Tibial nerve (tissue), 4 donors: ENCODE results near the gene RAB5B. TPM values are rescaled to one million over a fixed set of nuclear protein-coding genes. Genes with fewer than 3 reads are reported as not detected.

Experiments used
- DNase-seq, 2 donors: peaks; one replicate each; pipeline ENCODE4 v3.0.0-alpha.2; 2019; ENCODE audit warnings: low spot score in 2 of 2
- H3K27ac ChIP-seq, 4 donors: fragments of 200-600 bp; sonication (generic) in 3 of 4; one replicate each; pipeline ENCODE4 v1.5.1; 2017 to 2019; ENCODE audit warnings: mild to moderate bottlenecking in 1 of 4
- H3K27me3 ChIP-seq, 2 donors: fragments of 200-600 bp; sonication (generic) in 1 of 2; one replicate each; pipeline versions ENCODE4 v1.5.1 to v1.6.0; 2017 to 2019
- H3K36me3 ChIP-seq, 3 donors: fragments of 200-600 bp; sonication (generic); one replicate each; pipeline ENCODE4 v1.5.1; 2018 to 2019
- H3K4me1 ChIP-seq, 4 donors: fragments of 200-600 bp; sonication (generic) in 3 of 4; one replicate each; pipeline ENCODE4 v1.5.1; 2017 to 2019
- H3K4me3 ChIP-seq, 4 donors: fragments of 200-600 bp; sonication (generic) in 3 of 4; one replicate each; pipeline ENCODE4 v1.5.1; 2017 to 2019; ENCODE audit warnings: mild to moderate bottlenecking in 1 of 4, moderate library complexity in 1 of 4
- H3K9me3 ChIP-seq, 4 donors: fragments of 200-600 bp; sonication (generic) in 3 of 4; one replicate each; pipeline ENCODE4 v1.5.1; 2017 to 2019
- CTCF ChIP-seq, 5 experiments: fragments of 200-600 bp in 3 of 5; fragments of 450-650 bp in 2 of 5; sonication (generic) in 3 of 5; IDR thresholded peaks; one replicate each; pipeline ENCODE4 v1.5.1; 2016 to 2019; ENCODE audit warnings: antibody characterized with exemption in 5 of 5, mild to moderate bottlenecking in 3 of 5, moderate library complexity in 2 of 5
- EP300 ChIP-seq, 2 donors: sonication (generic); formaldehyde crosslinking; IDR thresholded peaks; one replicate each; pipeline ENCODE4 v1.6.1; 2017; ENCODE audit warnings: antibody characterized with exemption in 2 of 2, mild to moderate bottlenecking in 1 of 2
- POLR2A ChIP-seq, 2 donors: fragments of 450-650 bp; IDR thresholded peaks; one replicate each; pipeline ENCODE4 v1.6.1; 2017; ENCODE audit warnings: antibody characterized with exemption in 2 of 2, mild to moderate bottlenecking in 2 of 2, moderate library complexity in 2 of 2
- WGBS, 2 donors: methylation state at CpG; one replicate each; pipeline ENCODE4 v1.1.5; 2018; 5-methylcytosine and 5-hydroxymethylcytosine counted together
- total RNA-seq, 4 donors: library from RNA; depleted of rRNA; stranded (reverse); fragments of >200 nt; gene quantifications; one replicate each; pipeline ENCODE4 v1.1.0, GENCODE V29; 2016

Gene RAB5B
- total RNA-seq, 4 donors from 2014 or later = 71.7 to 111 (median 83.0) TPM

- TF ChIP-seq POLR2A (IDR thresholded peaks at IDR 0.05) (peak in 1 of 2 donors; percentile 24), EP300 (IDR thresholded peaks at IDR 0.05) (peak in 1 of 2 donors; percentile 31), CTCF (IDR thresholded peaks at IDR 0.05) (peak in 2 of 5 experiments; percentile 6 to 24)
- H3K4me1 ChIP-seq = peaks cover 0 to 56% (median 27%) of the 10 kb centered on the region in 4 donors
- no peak for DNase-seq
- no peaks in the 10 kb centered on the region for H3K9me3 ChIP-seq
- peak overlapping the region; percentile 22 to 83 (median 57) for H3K27ac ChIP-seq
- peak overlapping the region; percentile 6 to 45 (median 16) for H3K4me3 ChIP-seq
- peaks cover 0 to 18% (median 4%) of the 10 kb centered on the region in 3 donors for H3K36me3 ChIP-seq
- H3K27me3 ChIP-seq = no peaks in the 10 kb centered on the region
- 28 to 46% methylated on average over 26 of the region's 26 CpGs for WGBS, 2 donors
These were observed 38.1 kb upstream of the RAB5B start for GRCh38 chr12:55935738-55936151.

- no peak for DNase-seq
- 92 to 97% methylated on average over 2 of the region's 2 CpGs for WGBS, 2 donors
- Histone ChIP-seq H3K36me3 (peaks cover 0 to 39% (median 4%) of the 10 kb centered on the region in 3 donors), H3K27ac (no peak overlapping the region), H3K9me3 (no peaks in the 10 kb centered on the region), H3K4me3 (no peak overlapping the region), H3K27me3 (no peaks in the 10 kb centered on the region), H3K4me1 (peaks cover 0 to 39% (median 16%) of the 10 kb centered on the region in 4 donors)
- TF ChIP-seq POLR2A (IDR thresholded peaks at IDR 0.05) (no peak), EP300 (IDR thresholded peaks at IDR 0.05) (no peak), CTCF (IDR thresholded peaks at IDR 0.05) (no peak)
These were observed 35.9 kb upstream of the RAB5B start for GRCh38 chr12:55937981-55938380.

- peak overlapping the region in 1 of 4 donors; percentile 74 for H3K27ac ChIP-seq
- H3K9me3 ChIP-seq = no peaks in the 10 kb centered on the region
- 93 to 95% methylated on average over 7 to 8 of the region's 8 CpGs for WGBS, 2 donors
- TF ChIP-seq CTCF (IDR thresholded peaks at IDR 0.05) (no peak), POLR2A (IDR thresholded peaks at IDR 0.05) (no peak), EP300 (IDR thresholded peaks at IDR 0.05) (no peak)
- peaks cover 0 to 29% (median 9%) of the 10 kb centered on the region in 4 donors for H3K4me1 ChIP-seq
- peaks cover 0 to 49% (median 4%) of the 10 kb centered on the region in 3 donors for H3K36me3 ChIP-seq
- DNase-seq = no peak
- no peak overlapping the region for H3K4me3 ChIP-seq
- H3K27me3 ChIP-seq = no peaks in the 10 kb centered on the region
These were observed 34.9 kb upstream of the RAB5B start for GRCh38 chr12:55938826-55939501.

GRCh38 chr12:55940065-55940732 lies 33.7 kb upstream of the RAB5B start:
- Histone ChIP-seq H3K27me3 (no peaks in the 10 kb centered on the region), H3K9me3 (no peaks in the 10 kb centered on the region), H3K4me1 (peaks cover 0 to 19% (median 2%) of the 10 kb centered on the region in 4 donors), H3K4me3 (no peak overlapping the region), H3K27ac (peak overlapping the region; percentile 27 to 74 (median 63)), H3K36me3 (peaks cover 0 to 62% (median 11%) of the 10 kb centered on the region in 3 donors)
- WGBS, 2 donors = 10 to 14% methylated on average over 10 to 14 of the region's 18 CpGs
- peak; percentile 87 to 96 (median 94) for TF ChIP-seq CTCF (IDR thresholded peaks at IDR 0.05)
- no peak for TF ChIP-seq POLR2A (IDR thresholded peaks at IDR 0.05)
- TF ChIP-seq EP300 (IDR thresholded peaks at IDR 0.05) = peak in 1 of 2 donors; percentile 57
- DNase-seq = peak; percentile 79 to 93

GRCh38 chr12:55942055-55942454 lies 31.8 kb upstream of the RAB5B start:
- Histone ChIP-seq H3K9me3 (no peaks in the 10 kb centered on the region), H3K36me3 (peaks cover 0 to 72% (median 10%) of the 10 kb centered on the region in 3 donors), H3K27me3 (no peaks in the 10 kb centered on the region), H3K4me3 (no peak overlapping the region), H3K4me1 (peaks cover 0 to 11% (median 0%) of the 10 kb centered on the region in 4 donors), H3K27ac (no peak overlapping the region)
- WGBS, 2 donors = 91 to 95% methylated on average over 4 of the region's 4 CpGs
- DNase-seq = no peak
- TF ChIP-seq EP300 (IDR thresholded peaks at IDR 0.05) = no peak
- no peak for TF ChIP-seq CTCF (IDR thresholded peaks at IDR 0.05)
- no peak for TF ChIP-seq POLR2A (IDR thresholded peaks at IDR 0.05)
